Measurements from ENCODE around the gene INTS1.

Gene INTS1

GRCh38 chr7:1487466-1487865 is 16.7 kb downstream of the INTS1 start:
- DNase-seq, result no peak

GRCh38 chr7:1486571-1486970 is 17.6 kb downstream of the INTS1 start:
- DNase-seq, result no peak

- DNase-seq, result no peak
These were observed 19.0 kb downstream of the INTS1 start for GRCh38 chr7:1485156-1485555.

GRCh38 chr7:1484569-1484968 is 19.6 kb downstream of the INTS1 start:
- no peak for DNase-seq

- no peak for DNase-seq
These were observed 20.4 kb downstream of the INTS1 start for GRCh38 chr7:1483536-1484505.

- DNase-seq, result no peak
These were observed 21.1 kb downstream of the INTS1 start for GRCh38 chr7:1483079-1483478.

GRCh38 chr7:1481300-1481699 is 22.9 kb downstream of the INTS1 start:
- no peak for DNase-seq

GRCh38 chr7:1480670-1481069 is 23.5 kb downstream of the INTS1 start:
- no peak for DNase-seq

- DNase-seq, result no peak
These were observed 24.9 kb downstream of the INTS1 start for GRCh38 chr7:1479287-1479686.

GRCh38 chr7:1478480-1478879 is 25.7 kb downstream of the INTS1 start:
- DNase-seq, result no peak

GRCh38 chr7:1476859-1477258 is 27.3 kb downstream of the INTS1 start:
- DNase-seq, result no peak

GRCh38 chr7:1475991-1476390 is 28.2 kb downstream of the INTS1 start:
- DNase-seq, result no peak

- no peak for DNase-seq
These were observed 28.8 kb downstream of the INTS1 start for GRCh38 chr7:1475393-1475792.

GRCh38 chr7:1474736-1475135 is 29.5 kb downstream of the INTS1 start:
- no peak for DNase-seq

- peak; percentile 13 for DNase-seq
These were observed 30.2 kb downstream of the INTS1 start for GRCh38 chr7:1473864-1474512.

- DNase-seq, result no peak
These were observed 33.3 kb downstream of the INTS1 start for GRCh38 chr7:1470901-1471300.

- no peak for DNase-seq
These were observed 35.4 kb downstream of the INTS1 start for GRCh38 chr7:1468643-1469298.

GRCh38 chr7:1468203-1468602 is 36.0 kb downstream of the INTS1 start:
- no peak for DNase-seq

GRCh38 chr7:1466524-1467271 is 37.5 kb downstream of the INTS1 start:
- no peak for DNase-seq

GRCh38 chr7:1464694-1465093 is 39.5 kb downstream of the INTS1 start:
- DNase-seq, result no peak

- no peak for DNase-seq
These were observed 40.4 kb downstream of the INTS1 start for GRCh38 chr7:1463676-1464223.

- DNase-seq, result no peak
These were observed 42.4 kb downstream of the INTS1 start for GRCh38 chr7:1461646-1462375.
